Right lobe of liver (tissue), 4 donors: ENCODE measurements around the gene CBX2.
A peak's percentile ranks its signal among the peaks of the same experiment; 100 is the strongest.

Experiments used
- CTCF ChIP-seq, 4 donors: fragments of 200-600 bp in 3 of 4; fragments of 450-650 bp in 1 of 4; IDR thresholded peaks; one replicate each; pipeline versions ENCODE4 v1.5.1 to v1.8.0; 2016 to 2022; ENCODE audit warnings: antibody characterized with exemption in 4 of 4, mild to moderate bottlenecking in 2 of 4
- POLR2A ChIP-seq: fragments of 450-650 bp; IDR thresholded peaks from one replicate; pipeline ENCODE4 v1.6.1; 2017; ENCODE audit warnings: antibody characterized with exemption, mild to moderate bottlenecking
- donor health status: DM: no; HTN: no; CAD: no.
- donor health status: DM: no; HTN: no; CAD: no.
- donor health status: DM: no; HTN: yes; CAD: no.

GRCh38 chr17:79808763-79809529 is 31.0 kb downstream of the CBX2 start:
- TF ChIP-seq CTCF (IDR thresholded peaks at IDR 0.05) (peak; percentile 37 to 57 (median 47)), POLR2A (no peak)
